RKO (cell line): Measurements from ENCODE around the gene BCL11B.

ENCODE experiments used
- DNase-seq: peaks from one replicate; pipeline ENCODE4 v3.0.0-alpha.2; 2016; ENCODE audit warnings: low spot score

The BCL11B gene

DNA sequence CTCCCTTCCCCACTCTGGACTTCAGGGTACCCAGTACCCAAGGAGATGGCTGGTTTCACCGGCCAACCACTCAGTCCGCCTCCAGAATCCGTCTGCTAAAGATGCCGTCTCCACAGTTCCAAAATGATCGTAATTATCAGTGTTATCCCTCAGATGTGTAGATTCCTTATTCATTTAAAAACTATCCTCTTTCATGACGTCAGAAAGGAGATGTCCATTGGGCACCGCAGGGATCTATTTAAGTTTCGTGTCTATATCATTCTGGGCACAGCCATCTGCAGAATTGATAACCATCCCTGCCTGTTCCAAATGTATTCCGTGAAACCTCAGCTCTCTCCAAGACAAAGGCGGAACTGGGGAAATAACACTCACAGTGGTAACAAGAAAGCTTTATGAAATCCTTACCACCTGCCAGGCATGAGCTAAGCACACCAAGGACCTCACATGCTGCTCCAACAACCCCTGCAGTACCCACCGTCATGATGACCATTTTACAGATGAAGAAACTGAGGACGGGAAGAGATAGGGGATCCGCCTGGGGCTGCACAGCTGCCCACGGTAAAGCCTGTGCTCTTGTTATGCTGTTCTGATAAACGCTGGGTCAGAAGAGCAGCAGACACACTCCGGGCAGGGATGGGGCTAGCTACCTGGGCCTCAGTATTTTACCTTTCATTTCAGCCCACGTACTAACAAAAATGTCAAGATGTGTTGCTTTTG, 90.0 kb downstream of the BCL11B start:
- DNase-seq: no peak

DNA sequence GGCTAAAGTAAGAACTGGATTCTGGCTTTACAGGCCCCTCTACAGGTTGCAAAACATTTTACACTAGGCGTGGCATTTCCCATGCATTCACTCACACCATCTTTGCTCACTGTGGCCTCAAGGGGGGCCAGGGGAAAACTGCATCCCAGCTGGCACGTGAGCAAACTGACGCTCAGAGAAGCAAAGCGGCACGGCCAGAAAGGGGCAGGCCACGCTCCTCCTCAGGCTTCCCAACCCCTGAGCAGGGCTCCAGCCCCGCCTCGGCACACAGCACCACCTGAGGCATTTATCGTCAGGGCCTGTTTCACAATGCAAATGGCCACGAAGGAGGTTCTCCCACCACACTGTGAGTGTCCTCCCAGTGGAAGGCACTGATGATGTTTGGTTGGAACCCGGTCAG, 90.8 kb downstream of the BCL11B start:
- DNase-seq: no peak

DNA sequence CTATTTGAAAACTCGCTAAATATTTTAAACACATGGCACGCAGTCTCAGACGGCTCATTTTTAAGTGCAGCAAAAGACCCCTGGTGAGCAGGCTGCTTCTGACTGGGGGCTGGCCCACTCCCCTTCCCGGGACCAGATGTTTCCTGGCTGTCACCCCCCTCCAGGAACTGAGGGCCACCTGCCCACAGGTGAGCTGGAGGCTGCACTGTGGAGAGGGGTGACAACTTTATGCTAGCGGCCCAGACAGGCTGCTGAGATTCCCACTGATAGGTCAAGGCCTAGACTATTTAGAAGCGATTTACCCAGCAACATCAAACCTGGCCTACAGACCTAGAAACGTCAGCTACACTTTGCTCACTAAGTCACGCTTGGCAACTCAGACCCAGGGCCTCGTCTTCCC, 92.1 kb downstream of the BCL11B start:
- DNase-seq: no peak

DNA sequence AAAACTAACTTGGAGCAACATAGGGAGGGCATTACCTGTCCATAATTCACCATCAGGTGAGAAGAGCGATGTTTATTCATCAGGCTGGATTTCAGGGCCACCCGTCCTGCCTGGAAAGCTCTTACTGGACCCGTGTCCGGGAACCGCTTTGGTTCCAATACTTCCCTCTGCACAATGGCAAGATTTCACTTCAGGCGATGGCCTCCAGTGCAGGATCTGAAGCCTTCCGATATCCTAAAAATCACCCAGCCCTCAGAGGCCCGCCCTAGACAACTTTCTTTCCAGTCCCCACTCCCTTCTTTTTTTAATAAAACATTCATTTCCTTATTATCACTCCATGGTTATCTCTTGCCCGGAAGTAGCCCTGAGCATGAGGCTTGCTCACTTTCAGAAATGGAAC, 92.5 kb downstream of the BCL11B start:
- DNase-seq: no peak

DNA sequence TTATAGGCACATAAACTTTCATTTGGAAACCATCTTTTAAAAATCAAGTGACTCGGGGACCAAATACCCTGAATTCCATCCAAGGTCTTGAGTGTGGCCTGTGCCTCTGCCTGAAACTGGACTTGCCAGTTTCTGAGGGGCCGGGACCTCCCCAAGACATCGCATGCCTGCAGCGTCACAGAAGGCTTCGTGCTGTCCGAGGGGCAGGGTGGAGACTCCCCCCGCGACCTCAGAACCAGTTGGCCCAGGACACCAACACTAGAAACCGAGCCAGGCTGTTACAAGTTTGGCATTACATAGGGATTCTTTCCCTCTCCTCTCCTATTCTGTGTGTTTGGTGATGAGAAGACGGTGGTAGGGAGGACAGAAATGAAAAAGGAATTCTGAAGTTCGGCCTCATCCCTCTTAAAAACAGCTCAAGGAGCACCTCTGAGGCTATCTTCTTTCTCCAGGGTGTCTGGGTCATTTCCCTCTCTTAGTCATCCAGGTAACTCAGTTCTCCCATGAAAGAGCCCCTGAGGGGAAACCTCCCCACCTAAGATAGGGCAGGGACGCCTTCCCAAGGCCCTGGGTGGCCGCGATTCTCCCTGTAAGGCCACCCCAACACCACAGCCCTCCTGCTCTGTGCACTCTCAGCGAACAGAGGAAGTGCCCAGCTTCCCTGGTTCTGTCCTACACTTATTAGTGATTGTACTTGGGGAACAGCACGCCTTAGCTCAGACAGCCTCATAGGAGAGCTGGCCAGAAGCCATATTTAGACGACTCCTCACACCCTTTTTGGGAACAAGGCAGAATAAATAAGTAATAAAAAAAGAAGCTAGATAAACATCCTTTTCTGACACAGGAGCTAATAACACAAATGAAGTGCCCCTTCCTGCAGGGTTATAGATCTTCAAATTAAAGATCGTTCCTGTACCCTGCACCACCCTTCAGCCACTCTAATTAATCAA, 93.8 kb downstream of the BCL11B start:
- DNase-seq: no peak

DNA sequence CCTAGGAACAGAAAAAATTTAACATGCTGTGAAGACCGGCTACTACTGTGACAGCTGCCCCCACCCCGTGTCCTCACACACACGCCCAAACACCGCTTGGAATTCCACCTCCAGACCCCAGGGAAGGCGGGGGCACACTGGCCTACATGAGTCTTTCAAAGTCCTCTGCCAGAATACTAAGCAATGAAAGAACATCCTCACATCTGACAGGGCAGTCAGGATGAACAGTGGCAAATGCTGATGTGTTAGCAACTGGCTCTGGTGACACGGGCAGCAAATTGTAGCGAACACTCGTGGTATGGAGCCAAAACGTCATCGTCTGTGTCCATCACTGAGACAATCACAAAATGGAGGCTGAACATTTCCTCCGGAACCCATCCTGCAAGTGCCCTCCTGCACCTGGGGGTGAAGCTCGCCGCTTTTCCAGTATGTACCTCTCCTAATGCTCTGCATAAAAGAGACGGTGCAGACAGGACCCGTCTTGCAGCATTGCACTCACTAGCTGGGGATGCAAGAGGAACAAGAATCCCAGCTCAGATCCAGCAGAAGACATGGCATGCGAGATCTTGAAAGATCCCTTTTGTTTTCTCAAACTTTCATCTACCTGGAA, 94.8 kb downstream of the BCL11B start:
- DNase-seq: no peak

DNA sequence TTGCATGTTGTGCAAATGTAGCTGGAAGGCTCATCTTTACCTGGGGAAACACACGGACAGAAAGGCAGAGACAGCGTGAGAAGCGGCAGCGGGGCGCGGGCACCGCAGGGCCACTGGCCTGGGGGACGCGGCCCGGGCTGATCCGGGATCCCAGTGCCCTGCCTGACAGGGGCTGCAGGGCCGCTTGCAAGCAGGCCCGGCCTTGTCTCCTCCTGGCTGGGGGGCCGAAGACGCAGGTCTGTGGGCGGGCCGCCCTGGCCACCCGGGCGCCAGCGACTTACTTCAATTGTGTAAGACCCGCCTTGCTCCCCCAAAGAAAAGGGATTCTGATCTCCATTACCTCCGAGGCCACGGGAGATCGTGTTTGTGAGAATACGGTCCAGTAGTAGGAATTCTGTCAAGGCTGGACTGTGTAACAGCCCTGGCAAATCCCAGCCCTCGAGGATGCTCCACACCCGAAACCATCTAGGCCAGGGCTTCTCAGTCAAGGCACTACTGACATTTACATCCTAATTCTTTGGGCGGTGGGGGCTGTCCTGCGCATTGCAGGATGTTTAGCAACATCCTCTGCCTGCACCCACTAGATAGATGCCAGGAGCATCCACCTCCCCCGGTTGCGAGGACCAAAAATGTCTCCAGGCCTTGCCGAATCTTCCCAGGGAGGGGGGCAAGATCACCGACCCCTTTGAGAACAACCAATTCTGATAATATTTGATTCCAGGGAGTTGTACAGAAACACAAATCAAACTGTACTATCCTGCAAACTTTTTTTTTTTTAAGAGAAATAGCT, 95.6 kb downstream of the BCL11B start:
- no peak for DNase-seq

DNA sequence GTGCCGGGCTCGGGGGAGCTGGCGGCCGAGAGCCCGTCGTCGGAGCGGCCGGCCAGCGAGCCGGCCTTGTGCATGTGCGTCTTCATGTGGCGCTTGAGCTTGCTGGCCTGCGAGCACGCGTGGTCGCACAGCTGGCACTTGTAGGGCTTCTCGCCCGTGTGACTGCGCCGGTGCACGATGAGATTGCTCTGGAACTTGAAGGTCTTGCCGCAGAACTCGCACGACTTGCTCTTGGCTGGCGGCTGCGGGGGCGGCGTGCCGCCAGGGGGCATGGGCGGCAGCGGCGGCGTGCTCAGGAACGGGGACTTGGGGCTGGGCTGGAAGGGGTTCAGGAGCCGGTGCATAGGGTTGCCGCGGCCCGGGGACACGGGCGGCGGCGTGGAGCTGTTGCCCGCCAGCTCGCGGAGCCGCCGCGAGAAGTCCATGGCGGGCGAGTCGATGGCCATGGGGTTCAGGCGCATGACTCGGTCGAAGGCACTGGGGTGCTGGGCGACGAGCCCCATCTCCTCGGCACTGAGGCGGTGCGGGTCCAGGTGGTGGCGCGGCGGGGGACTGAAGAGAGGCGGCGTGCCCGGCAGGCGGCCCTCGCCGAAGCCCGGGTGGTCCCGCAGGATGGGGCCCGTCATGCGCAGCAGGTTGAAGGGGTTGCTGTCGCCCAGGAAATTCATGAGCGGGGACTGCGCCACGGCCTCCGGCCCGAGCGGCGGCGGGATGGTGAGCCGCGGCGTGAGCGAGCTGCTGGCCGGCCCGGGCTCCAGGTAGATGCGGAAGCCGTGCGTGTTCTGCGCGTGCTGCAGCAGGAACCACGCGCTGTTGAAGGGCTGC, 96.5 kb downstream of the BCL11B start:
- DNase-seq: no peak

DNA sequence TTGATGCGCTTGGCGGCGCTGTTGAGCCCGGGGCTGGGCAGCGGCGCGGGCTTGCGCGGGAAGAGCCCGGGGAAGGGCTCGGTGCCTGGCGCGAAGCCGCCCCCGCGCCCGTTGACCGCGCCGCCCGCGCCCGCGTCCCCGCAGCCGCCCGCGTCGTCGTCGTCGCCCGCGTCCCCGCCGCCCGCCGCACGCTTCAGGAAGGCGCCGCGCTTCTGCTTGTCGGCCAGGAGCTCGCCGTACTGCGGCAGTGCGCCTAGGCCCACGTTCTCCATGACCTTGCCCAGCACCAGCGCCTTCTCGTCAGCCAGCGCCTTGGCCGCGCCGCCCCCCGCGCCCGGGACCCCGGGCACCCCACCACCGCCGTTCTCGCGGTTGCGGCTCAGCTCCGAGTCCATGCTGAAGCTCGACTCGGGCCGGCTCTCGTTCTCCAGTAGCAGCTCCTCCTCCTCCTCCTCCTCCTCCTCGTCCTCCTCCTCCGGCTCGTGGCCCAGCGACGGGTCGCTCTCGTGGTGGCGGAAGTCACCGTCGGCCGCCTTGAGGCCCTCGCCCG, 97.2 kb downstream of the BCL11B start:
- DNase-seq: no peak

DNA sequence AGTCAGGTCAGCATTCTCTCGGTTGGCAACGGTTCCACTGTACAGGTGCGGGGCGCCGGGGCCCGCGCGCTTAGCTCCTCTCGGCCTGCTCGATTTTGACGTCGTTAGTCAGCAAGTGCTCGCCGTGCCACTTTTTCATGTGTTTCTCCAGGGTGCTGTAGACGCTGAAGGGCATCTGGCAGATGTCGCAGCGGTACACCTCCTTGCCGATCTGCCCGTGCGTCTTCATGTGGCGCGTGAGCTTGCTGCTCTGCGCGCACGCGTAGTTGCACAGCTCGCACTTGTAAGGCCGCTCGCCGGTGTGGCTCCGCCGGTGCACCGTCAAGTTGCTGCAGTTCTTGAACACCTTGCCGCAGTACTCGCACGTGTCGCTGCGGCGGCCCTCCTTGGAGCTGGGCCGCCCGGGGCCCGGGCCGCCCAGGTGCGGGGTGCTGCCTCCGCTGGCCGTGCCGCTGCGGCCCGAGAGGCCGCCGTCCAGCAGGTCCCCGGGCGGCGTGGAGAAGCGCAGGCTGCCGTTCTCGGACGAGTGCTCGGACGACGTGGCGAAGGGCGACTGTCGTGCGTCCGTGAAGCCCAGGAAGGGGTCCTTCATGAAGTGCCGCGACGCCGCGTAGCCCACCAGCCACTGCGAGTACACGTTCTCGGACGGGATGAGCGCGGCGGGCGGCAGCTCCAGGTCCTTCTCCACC, 97.8 kb downstream of the BCL11B start:
- DNase-seq: no peak

DNA sequence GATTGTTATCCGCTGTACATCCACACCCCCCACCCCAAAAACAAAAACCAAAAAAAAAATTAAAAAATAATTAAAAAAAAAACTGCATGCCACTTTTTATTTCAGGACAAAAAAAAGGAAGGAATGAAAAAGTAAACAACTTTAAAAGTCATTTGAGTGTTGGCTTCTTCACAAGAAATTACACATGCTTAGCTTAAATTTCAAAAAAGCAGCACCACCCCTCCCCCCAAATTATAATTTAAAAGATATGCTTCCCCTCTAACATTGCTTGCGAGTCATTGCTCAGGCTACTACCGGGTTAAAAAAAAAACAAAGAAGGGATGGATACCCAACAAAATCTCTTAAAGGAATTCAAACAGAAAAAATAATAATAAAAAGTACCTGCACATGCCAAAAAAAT, 98.5 kb downstream of the BCL11B start:
- DNase-seq: no peak

DNA sequence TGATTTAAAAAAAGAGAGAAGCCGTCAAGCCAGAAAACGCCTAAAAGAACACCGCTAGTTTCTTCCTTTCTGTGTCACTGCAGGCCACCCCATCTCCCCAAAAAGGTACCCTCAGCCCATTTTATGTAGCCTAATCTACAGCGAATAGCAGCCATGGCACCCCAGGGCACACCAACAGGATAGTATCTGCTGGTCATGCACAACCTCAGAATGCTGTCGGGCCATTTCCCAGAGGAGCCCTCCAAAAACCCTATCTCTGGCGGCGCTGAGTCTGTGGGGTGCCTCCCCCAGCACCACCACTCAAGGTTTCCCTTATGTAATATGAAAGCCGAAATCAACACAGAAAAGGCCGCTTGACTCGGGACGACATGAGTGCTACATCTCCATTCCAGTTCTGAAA, 98.9 kb downstream of the BCL11B start:
- no peak for DNase-seq

DNA sequence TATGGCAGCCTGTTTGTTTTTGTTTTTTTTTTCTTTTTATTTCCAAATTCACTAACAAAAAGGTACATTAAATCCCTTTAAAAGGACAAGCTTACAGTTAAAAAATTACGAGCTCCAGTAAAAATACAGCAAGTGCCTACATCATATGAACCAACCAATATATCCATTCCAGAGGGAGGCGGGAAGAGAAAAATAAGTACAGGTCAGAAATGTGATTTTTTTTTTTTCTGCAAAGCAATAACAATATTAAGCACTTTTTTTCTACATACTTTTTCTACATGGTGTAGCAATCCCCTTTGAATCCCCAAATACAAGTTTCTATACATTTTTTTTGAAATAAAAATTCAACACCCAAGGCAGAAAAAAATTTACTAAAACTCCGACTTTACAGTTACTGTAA, 100.6 kb downstream of the BCL11B start:
- DNase-seq: no peak

DNA sequence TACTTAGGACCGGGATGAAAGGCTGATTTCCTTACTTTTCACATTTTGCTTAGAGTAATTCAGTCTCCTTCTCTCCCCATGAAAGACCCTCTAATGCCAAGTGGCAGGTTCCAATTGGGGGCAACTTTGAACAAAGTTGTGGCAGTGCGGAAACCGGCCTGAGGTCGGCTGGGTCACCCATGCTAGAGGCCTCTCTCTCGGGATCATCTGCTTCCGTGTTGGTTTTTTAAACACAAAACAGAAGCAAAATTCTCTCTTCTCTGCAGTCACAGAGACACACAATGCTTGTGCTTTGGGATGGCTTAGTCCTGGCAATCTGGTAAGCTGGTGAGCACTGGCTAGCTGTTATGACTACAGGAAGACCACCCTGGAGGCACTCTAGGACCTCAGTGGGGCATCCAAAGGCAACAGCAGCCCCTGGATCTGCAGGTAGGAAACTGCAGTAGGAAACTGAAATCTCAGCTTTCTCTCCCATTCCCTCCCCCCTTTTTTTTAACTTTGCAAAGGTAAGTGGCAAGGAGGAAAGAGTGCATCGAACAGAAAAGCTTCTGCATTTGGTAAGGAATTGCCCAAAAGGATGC, 102.1 kb downstream of the BCL11B start:
- no peak for DNase-seq

DNA sequence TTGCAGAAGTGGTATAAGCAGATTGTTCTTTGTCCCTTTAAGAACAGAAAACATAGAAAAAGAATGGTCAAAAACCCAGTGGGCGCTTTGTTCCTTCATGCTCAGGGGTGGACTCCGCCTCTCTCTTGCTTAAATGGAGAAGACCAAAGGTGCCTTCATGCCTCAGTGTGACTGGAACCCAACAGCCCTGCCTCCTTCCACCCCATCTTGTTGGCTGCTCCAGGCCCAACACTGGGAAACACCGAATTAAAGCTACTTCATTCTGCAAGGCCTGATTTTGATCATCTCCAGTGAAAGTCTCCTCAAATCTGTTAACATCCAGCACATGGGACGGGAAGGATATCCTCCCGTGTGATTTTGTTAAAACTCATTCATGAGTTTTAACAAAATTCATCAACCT, 103.7 kb downstream of the BCL11B start:
- no peak for DNase-seq

DNA sequence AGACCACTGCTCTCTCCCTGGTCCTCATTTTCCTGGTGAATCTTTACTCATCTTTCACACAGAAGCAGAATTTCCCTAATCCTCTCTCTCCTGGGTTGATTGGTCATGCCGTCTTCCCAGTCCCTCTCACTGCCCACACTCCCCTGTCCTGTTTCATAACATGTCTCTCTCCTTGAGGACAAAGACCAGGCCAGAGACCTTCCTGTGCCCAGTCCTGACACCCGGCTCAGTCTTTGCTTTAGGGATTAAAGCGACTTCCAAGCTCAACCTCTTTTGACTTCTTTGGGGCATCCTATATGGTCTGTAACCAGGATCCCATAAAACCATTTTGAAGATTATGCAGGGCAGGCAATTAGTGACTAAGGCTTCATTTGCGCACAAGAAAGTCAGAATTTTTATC, 105.5 kb downstream of the BCL11B start:
- DNase-seq: no peak

DNA sequence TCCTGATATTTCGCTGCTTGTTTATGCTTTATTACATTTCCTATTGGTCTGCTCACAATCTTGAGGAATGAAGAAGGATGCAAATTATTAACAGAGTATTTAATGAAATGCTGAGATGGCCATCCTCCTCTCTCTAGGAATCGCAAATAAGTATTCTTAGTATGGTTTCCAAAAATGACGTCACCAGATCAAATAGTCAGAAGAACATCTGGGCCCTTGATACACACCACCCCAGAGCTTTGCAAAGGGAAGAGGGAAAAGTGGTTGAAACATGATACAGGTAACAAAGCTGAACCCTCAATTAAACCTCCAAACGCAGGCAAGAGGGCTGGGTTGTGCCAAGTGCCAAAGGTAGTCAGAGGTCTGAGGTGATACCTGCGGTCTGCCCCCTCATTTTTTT, 107.3 kb downstream of the BCL11B start:
- DNase-seq: no peak

DNA sequence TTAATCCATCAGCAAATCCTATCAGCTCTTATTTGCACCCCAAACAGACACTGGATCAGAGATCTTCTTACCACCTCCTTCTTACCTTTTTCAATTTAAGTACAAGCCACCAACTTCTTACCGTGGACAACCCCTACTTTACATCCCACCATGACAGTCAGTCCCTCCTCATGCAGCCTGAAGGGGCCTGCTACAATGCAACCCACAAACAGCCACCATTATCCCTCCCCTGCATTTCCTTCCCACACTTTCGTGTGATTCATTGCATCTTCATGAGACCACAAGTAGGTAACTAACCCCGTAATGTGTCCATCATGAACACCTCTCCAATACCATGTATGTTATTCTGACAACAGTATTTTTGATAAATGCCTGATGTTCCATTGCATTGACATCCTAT, 108.6 kb downstream of the BCL11B start:
- DNase-seq: no peak

DNA sequence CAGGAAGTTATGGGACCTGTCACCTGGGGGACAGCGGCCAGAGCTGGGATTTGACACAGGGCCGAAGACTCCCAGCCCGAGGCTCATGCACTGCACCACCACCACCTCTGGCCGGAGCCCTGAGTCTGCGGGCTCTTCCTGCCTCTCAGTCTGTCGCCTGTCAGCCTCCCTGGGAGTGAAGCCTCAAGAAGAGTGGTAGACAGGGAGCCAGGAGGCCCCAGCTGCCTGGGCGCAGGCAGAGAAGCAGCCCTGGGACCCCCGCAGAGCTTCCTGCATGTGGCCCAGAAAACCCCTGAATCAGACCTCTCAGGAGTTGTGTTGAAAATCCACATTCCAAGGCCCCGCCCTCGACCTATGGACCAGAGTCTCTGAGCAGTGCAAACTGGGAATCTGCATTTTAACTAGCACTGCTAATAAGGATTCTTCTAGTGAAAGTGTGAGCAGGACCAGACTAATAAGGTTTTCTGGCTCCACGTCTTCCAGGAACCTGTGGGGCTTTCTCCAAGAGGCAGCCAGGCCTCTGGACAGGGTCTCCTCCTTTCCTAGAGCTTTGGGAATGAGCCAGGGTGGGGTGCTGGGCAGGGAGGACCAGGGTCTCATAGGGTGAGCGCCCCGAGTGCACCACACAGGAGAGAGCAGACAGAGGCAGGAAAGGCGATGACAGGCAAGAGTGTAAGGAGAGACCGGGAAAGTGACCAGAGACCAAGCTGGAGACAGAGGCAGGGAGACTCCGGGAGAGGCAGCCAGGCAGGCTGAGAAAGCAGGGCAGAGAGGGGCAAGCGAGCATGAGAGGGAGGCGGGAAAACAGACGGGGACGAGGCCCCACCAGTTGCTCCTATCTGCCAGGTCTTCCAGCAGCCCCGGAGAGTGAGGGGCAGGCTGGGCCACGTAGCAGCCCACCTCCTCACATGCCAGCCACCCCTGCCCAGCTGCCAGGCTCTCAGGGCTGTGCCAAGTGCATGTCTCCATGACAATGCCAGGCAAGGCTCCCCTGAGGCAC, 112.4 kb downstream of the BCL11B start:
- DNase-seq: no peak
